Astrocyte (in vitro differentiated cells and primary cell): ENCODE data around the gene HIVEP2.

Source experiments
- CTCF ChIP-seq: IDR thresholded peaks from 2 replicates; pipeline ENCODE4 v1.5.1; 2011; ENCODE audit warnings: low read depth, mild to moderate bottlenecking, inconsistent platforms, low read length, moderate library complexity; ENCODE audit not compliant: insufficient read depth
- EZH2 ChIP-seq: IDR thresholded peaks from 2 replicates; pipeline ENCODE4 v1.6.1; 2012; ENCODE audit warnings: mild to moderate bottlenecking, low read length, inconsistent platforms; ENCODE audit not compliant: insufficient read depth

GRCh38 chr6:142946924-142947713 lies 2.1 kb upstream of the HIVEP2 start:
- TF ChIP-seq CTCF (no peak), EZH2 (no peak)
